Panc1 (cell line): Measurements from ENCODE around the gene ARHGEF26. TPM values are rescaled to one million over a fixed set of nuclear protein-coding genes. Genes with fewer than 3 reads are reported as not detected.

ENCODE experiments used
- ATAC-seq: fragments of 200-7000 bp; cut with Tn5 transposase; 2 replicates; pipeline ENCODE4 v1.9.1; 2020; ENCODE audit warnings: mild to moderate bottlenecking, moderate library complexity
- BruUV-seq: library from RNA; stranded (reverse); fragments of 400-500 nt; replicated peaks from 2 replicates; lab custom pipeline; 2021; lab: Mats Ljungman, UMichigan
- CTCF ChIA-PET: fragments of 300-600 bp; sonication (Branson Sonifier 250); formaldehyde crosslinking; loops from one replicate; lab custom pipeline; 2022; ENCODE audit warnings: antibody characterized with exemption; lab: Charles Lee
- POLR2A ChIA-PET: fragments of 300-600 bp; sonication (Branson Sonifier 250); formaldehyde crosslinking; loops from one replicate; lab custom pipeline; 2022; ENCODE audit warnings: antibody characterized with exemption; lab: Charles Lee
- DNase-seq: peaks from one replicate; pipeline ENCODE4 v3.0.0-alpha.2; 2010; ENCODE audit warnings: low read depth, low spot score
- H3K27ac ChIP-seq: 2 replicates; pipeline ENCODE4 v1.5.1; 2011; ENCODE audit warnings: mild to moderate bottlenecking, low read length, inconsistent platforms
- H3K27me3 ChIP-seq: fragments of 200-500 bp; sonication (Bioruptor generic); 2 replicates; pipeline ENCODE4 v1.6.0; 2014; ENCODE audit warnings: low read length, inconsistent platforms; ENCODE audit not compliant: control insufficient read depth, insufficient read depth
- H3K36me3 ChIP-seq: fragments of 200-500 bp; sonication (Bioruptor generic); 2 replicates; pipeline ENCODE4 v1.5.1; 2014; ENCODE audit warnings: inconsistent platforms, mild to moderate bottlenecking, low read length, moderate library complexity; ENCODE audit not compliant: control insufficient read depth, insufficient read depth
- H3K4me1 ChIP-seq: 2 replicates; pipeline ENCODE4 v1.5.1; 2011; ENCODE audit warnings: inconsistent platforms, mild to moderate bottlenecking, low read length, moderate library complexity; ENCODE audit not compliant: control insufficient read depth, insufficient read depth
- H3K4me3 ChIP-seq, 2 experiments: 2 replicates each; pipeline ENCODE4 v1.5.1; 2011 to 2012; ENCODE audit warnings: low read depth in 2 of 2, low read length in 2 of 2, mild to moderate bottlenecking in 2 of 2, inconsistent platforms in 1 of 2, moderate library complexity in 1 of 2
- H3K9me3 ChIP-seq: fragments of 200-500 bp; sonication (Bioruptor generic); 2 replicates; pipeline ENCODE4 v1.5.1; 2014; ENCODE audit warnings: low read depth, mild to moderate bottlenecking, inconsistent platforms, low read length, moderate library complexity; ENCODE audit not compliant: control insufficient read depth, insufficient read depth
- CTCF ChIP-seq: fragments of 450-650 bp; IDR thresholded peaks from 2 replicates; pipeline ENCODE4 v1.5.1; 2017; ENCODE audit warnings: mild to moderate bottlenecking
- POLR2AphosphoS5 ChIP-seq: IDR thresholded peaks from 2 replicates; pipeline ENCODE4 v1.6.1; 2012; ENCODE audit warnings: mild to moderate bottlenecking, low read depth, low read length, moderate library complexity
- REST ChIP-seq, 2 experiments: IDR thresholded peaks; 2 replicates each; pipeline ENCODE4 v1.6.1; 2011 to 2012; ENCODE audit warnings: low read depth in 2 of 2, control low read depth in 1 of 2, low read length in 1 of 2, mild to moderate bottlenecking in 1 of 2, moderate library complexity in 1 of 2; ENCODE audit not compliant: insufficient read depth in 1 of 2
- SIN3A ChIP-seq: IDR thresholded peaks from 2 replicates; pipeline ENCODE4 v1.6.1; 2012; ENCODE audit warnings: low read depth, mild to moderate bottlenecking, low read length, moderate library complexity, borderline replicate concordance; ENCODE audit not compliant: insufficient read depth
- TCF7L2 ChIP-seq: IDR thresholded peaks from 2 replicates; pipeline ENCODE4 v1.6.1; 2011; ENCODE audit warnings: mild to moderate bottlenecking, low read depth, low read length, inconsistent platforms
- in situ Hi-C: cut with HindIII; loops from 2 replicates; pipeline ENCODE4 v1.10.0; 2016; ENCODE audit warnings: low sequenced_read_pairs, low pct_unique_long_range_greater_than_20kb
- intact Hi-C: fragments of 100-400 bp; cut with micrococcal nuclease; formaldehyde crosslinking; loops from one replicate; pipeline ENCODE4 v1.10.0; 2022; ENCODE audit not compliant: unreplicated experiment
- total RNA-seq: library from RNA; stranded (reverse); gene quantifications from one replicate; pipeline ENCODE4 v1.2.1, GENCODE V29; 2021; ENCODE audit not compliant: unreplicated experiment

ARHGEF26 gene
- total RNA-seq, 1 experiment from 2014 or later, result 2.0 TPM

GRCh38 chr3:154217671-154218070, 96.5 kb downstream of the ARHGEF26 start:
- in situ Hi-C loops, result no loop called here
- H3K27me3 ChIP-seq, result no peaks in the 10 kb centered on the region
- no peak for DNase-seq
- no peak overlapping the region for H3K27ac ChIP-seq
- ATAC-seq, result no peak
- H3K4me1 ChIP-seq, result no peaks in the 10 kb centered on the region
- H3K36me3 ChIP-seq, result no peaks in the 10 kb centered on the region
- ChIA-PET POLR2A (no interaction called here), CTCF (no interaction called here)
- TF ChIP-seq TCF7L2, result no peak
- no peak for TF ChIP-seq POLR2AphosphoS5
- TF ChIP-seq SIN3A, result no peak
- TF ChIP-seq CTCF, result no peak
- no peak for TF ChIP-seq REST (IDR thresholded peaks at IDR 0.05; ENCODE audit: insufficient read depth in 1 of 2, low read depth in 2 of 2, low read length in 1 of 2)
- no peak overlapping the region for H3K4me3 ChIP-seq
- intact Hi-C loops, result no loop called here
- H3K9me3 ChIP-seq, result no peaks in the 10 kb centered on the region
- no TSS peak for BruUV-seq

- ATAC-seq, result no peak
- POLR2A ChIA-PET, result no interaction called here
- CTCF ChIA-PET, result interaction anchor here (0.7 kb wide), 1 partner anchor 8 kb away, joined by 4 read pairs; no protein-coding TSS in a partner anchor
- Histone ChIP-seq H3K27me3 (no peaks in the 10 kb centered on the region), H3K36me3 (no peaks in the 10 kb centered on the region), H3K27ac (no peak overlapping the region), H3K4me3 (no peak overlapping the region), H3K9me3 (no peaks in the 10 kb centered on the region), H3K4me1 (no peaks in the 10 kb centered on the region)
- in situ Hi-C loops (no loop called here), intact Hi-C loops (no loop called here)
- BruUV-seq, result no TSS peak
- DNase-seq, result no peak
- TF ChIP-seq POLR2AphosphoS5 (no peak), REST (IDR thresholded peaks at IDR 0.05; ENCODE audit: insufficient read depth in 1 of 2, low read depth in 2 of 2, low read length in 1 of 2) (no peak), TCF7L2 (no peak), CTCF (no peak)
Measured at GRCh38 chr3:154218728-154219127, 97.5 kb downstream of the ARHGEF26 start.
